A549 (cell line): ENCODE data around the gene SLC12A9. TPM values are rescaled to one million over a fixed set of nuclear protein-coding genes. Genes with fewer than 3 reads are reported as not detected.
A peak's percentile ranks its signal among the peaks of the same experiment; 100 is the strongest.

ENCODE experiments used
- ATAC-seq, 2 experiments: fragments of 200-7000 bp in 1 of 2; fragments of >200 bp in 1 of 2; cut with Nextera tagmentation in 1 of 2; cut with Tn5 transposase in 1 of 2; 3 replicates each; pipeline versions ENCODE4 v1.8.0 to v1.9.1; 2018 to 2020; ENCODE audit warnings: mild to moderate bottlenecking in 1 of 2, moderate library complexity in 1 of 2
- CTCF ChIA-PET: fragments of 300-600 bp; sonication (Branson Sonifier 250); formaldehyde crosslinking; extraction: SDS; loops from one replicate; lab custom pipeline; 2021; ENCODE audit warnings: antibody characterized with exemption, inconsistent platforms; lab: Yijun Ruan, JAX
- POLR2A ChIA-PET: fragments of 350-600 bp; formaldehyde crosslinking; extraction: SDS; loops from one replicate; lab custom pipeline; 2021; ENCODE audit warnings: antibody characterized with exemption, inconsistent platforms; lab: Yijun Ruan, JAX
- DNase-seq, 2 experiments: peaks; one replicate each; pipeline versions ENCODE4 v3.0.0 to v3.0.0-alpha.2; 2011 to 2016; ENCODE audit warnings: low read depth in 1 of 2, low spot score in 1 of 2
- FAIRE-seq: peaks from 2 replicates; lab custom pipeline; 2011; peaks lifted over from hg19 to GRCh38; lab: Jason Lieb, UNC
- H3K27ac ChIP-seq, 2 experiments: fragments of >200 bp; sonication (Bioruptor Twin); formaldehyde crosslinking; 3 replicates each; pipeline ENCODE4 v1.5.1; 2016 to 2017
- H3K4me1 ChIP-seq: fragments of >200 bp; sonication (Bioruptor Twin); formaldehyde crosslinking; 3 replicates; pipeline ENCODE4 v1.6.1; 2016
- H3K4me2 ChIP-seq: fragments of >200 bp; sonication (Bioruptor Twin); formaldehyde crosslinking; 3 replicates; pipeline ENCODE4 v1.6.1; 2016
- H3K4me3 ChIP-seq: fragments of >200 bp; sonication (Bioruptor Twin); formaldehyde crosslinking; 3 replicates; pipeline ENCODE4 v1.5.1; 2016
- H3K9me3 ChIP-seq: fragments of >200 bp; sonication (Bioruptor Twin); formaldehyde crosslinking; 3 replicates; pipeline ENCODE4 v1.6.1; 2016
- CBX8 ChIP-seq: fragments of 200-600 bp; sonication (generic); IDR thresholded peaks from 2 replicates; pipeline ENCODE4 v1.6.1; 2016
- CHD2 ChIP-seq: fragments of 150-350 bp; IDR thresholded peaks from 2 replicates; pipeline ENCODE4 v1.6.1; 2014; ENCODE audit warnings: low read length; ENCODE audit not compliant: partially characterized antibody
- EHMT2 ChIP-seq: fragments of 200-600 bp; sonication (generic); IDR thresholded peaks from 2 replicates; pipeline ENCODE4 v1.6.1; 2016; ENCODE audit warnings: antibody characterized with exemption, low read depth, mild to moderate bottlenecking, moderate library complexity
- ESRRA ChIP-seq: fragments of 150-350 bp; IDR thresholded peaks from 2 replicates; pipeline ENCODE4 v1.6.1; 2014; ENCODE audit warnings: mild to moderate bottlenecking, low read length, borderline replicate concordance
- FOSB ChIP-seq: fragments of 250-450 bp; sonication (Bioruptor Pico); IDR thresholded peaks from 2 replicates; pipeline ENCODE4 v1.5.0; 2020; ENCODE audit warnings: mild to moderate bottlenecking, moderate library complexity
- GATA3 ChIP-seq: IDR thresholded peaks from 2 replicates; pipeline ENCODE4 v1.6.1; 2012; ENCODE audit warnings: borderline replicate concordance
- HEYL ChIP-seq: fragments of 250-450 bp; sonication (Bioruptor Pico); IDR thresholded peaks from 2 replicates; pipeline ENCODE4 v1.8.0; 2021; ENCODE audit warnings: mild to moderate bottlenecking, moderate library complexity
- HOXA7 ChIP-seq: fragments of 250-450 bp; sonication (Bioruptor Pico); IDR thresholded peaks from 2 replicates; pipeline ENCODE4 v1.5.0; 2020; ENCODE audit warnings: mild to moderate bottlenecking, moderate library complexity
- HOXB5 ChIP-seq: fragments of 250-450 bp; sonication (Bioruptor Pico); IDR thresholded peaks from 2 replicates; pipeline ENCODE4 v1.5.0; 2020; ENCODE audit warnings: mild to moderate bottlenecking, moderate library complexity
- JUN ChIP-seq, 2 experiments: fragments of >200 bp; sonication (Bioruptor Twin); formaldehyde crosslinking; IDR thresholded peaks; 2 replicates in 1 of 2; 3 replicates in 1 of 2; pipeline ENCODE4 v1.6.1; 2016 to 2017
- JUNB ChIP-seq: fragments of >200 bp; sonication (Bioruptor Twin); formaldehyde crosslinking; IDR thresholded peaks from 2 replicates; pipeline ENCODE4 v1.6.1; 2016
- KDM1A ChIP-seq: fragments of 200-600 bp; sonication (generic); IDR thresholded peaks from 2 replicates; pipeline ENCODE4 v1.6.1; 2016; ENCODE audit warnings: low read depth, mild to moderate bottlenecking
- KDM5A ChIP-seq: fragments of 200-600 bp; sonication (generic); IDR thresholded peaks from 2 replicates; pipeline ENCODE4 v1.6.1; 2016; ENCODE audit warnings: antibody characterized with exemption, mild to moderate bottlenecking
- MAZ ChIP-seq: fragments of 150-350 bp; IDR thresholded peaks from 2 replicates; pipeline ENCODE4 v1.6.1; 2014; ENCODE audit warnings: antibody characterized with exemption, low read depth, low read length, borderline replicate concordance
- NR3C1 ChIP-seq: fragments of >200 bp; sonication (Bioruptor Twin); formaldehyde crosslinking; IDR thresholded peaks from 3 replicates; pipeline ENCODE4 v1.6.1; 2017
- PBX3 ChIP-seq: IDR thresholded peaks from 2 replicates; pipeline ENCODE4 v1.6.1; 2012
- PHF8 ChIP-seq: fragments of 200-600 bp; sonication (generic); IDR thresholded peaks from 2 replicates; pipeline ENCODE4 v1.6.1; 2016; ENCODE audit warnings: low read depth, mild to moderate bottlenecking, antibody characterized with exemption, moderate library complexity, borderline replicate concordance
- POLR2A ChIP-seq: IDR thresholded peaks from 2 replicates; pipeline ENCODE4 v1.6.1; 2012; ENCODE audit warnings: mild to moderate bottlenecking, low read length
- RAD21 ChIP-seq, 2 experiments: fragments of >200 bp in 1 of 2; sonication (Bioruptor Twin) in 1 of 2; formaldehyde crosslinking in 1 of 2; IDR thresholded peaks in 1 of 2; conservative IDR thresholded peaks in 1 of 2; 2 replicates in 1 of 2; 3 replicates in 1 of 2; pipeline ENCODE4 v1.6.1; 2012 to 2018; ENCODE audit warnings: inconsistent platforms in 1 of 2
- SMC3 ChIP-seq: fragments of >200 bp; sonication (Bioruptor Twin); formaldehyde crosslinking; IDR thresholded peaks from 3 replicates; pipeline ENCODE4 v1.6.1; 2018; ENCODE audit warnings: inconsistent platforms
- SREBF2 ChIP-seq: fragments of 450-650 bp; IDR thresholded peaks from 2 replicates; pipeline ENCODE4 v1.6.1; 2014; ENCODE audit warnings: mild to moderate bottlenecking, moderate library complexity
- TP53 ChIP-seq: fragments of 250-450 bp; sonication (Bioruptor Pico); IDR thresholded peaks from 2 replicates; pipeline ENCODE4 v1.5.0; 2021; ENCODE audit warnings: mild to moderate bottlenecking, moderate library complexity
- WGBS: methylation state at CpG from one replicate; pipeline ENCODE4 v1.1.6; 2017; ENCODE audit errors: missing lambda C conversion rate; 5-methylcytosine and 5-hydroxymethylcytosine counted together
- polyA plus RNA-seq, 4 experiments: library from polyadenylated mRNA; depleted of rRNA in 3 of 4; stranded (reverse); fragments of >200 nt; fragmentation: RNase III in 1 of 4; extraction: RNeasy Plus Mini Kit Qiagen cat#74134 plus additional on column Dnase treatment in 1 of 4; gene quantifications; 2 replicates in 3 of 4; 3 replicates in 1 of 4; pipeline ENCODE4 v1.2.3, GENCODE V29; 2011 to 2017
- TF ChIP-seq, protein P1 (sequence below): fragments of >200 bp; sonication (Bioruptor Twin); formaldehyde crosslinking; IDR thresholded peaks from 3 replicates; pipeline ENCODE4 v1.6.1; 2016
- TF ChIP-seq, protein P2 (sequence below): IDR thresholded peaks from 2 replicates; pipeline ENCODE4 v1.6.1; 2012
- TF ChIP-seq, protein P3 (sequence below): fragments of 250-450 bp; sonication (Bioruptor Pico); IDR thresholded peaks from 2 replicates; pipeline ENCODE4 v1.5.0; 2020; ENCODE audit warnings: low read depth, mild to moderate bottlenecking, moderate library complexity
- TF ChIP-seq, protein P4 (sequence below): fragments of 250-450 bp; sonication (Bioruptor Pico); IDR thresholded peaks from 2 replicates; pipeline ENCODE4 v1.5.0; 2021; ENCODE audit warnings: mild to moderate bottlenecking, moderate library complexity, borderline replicate concordance

Gene SLC12A9
- polyA plus RNA-seq, 2 of the 4 experiments (the other 2 are of a cell fraction) = 6.2 to 13.4 TPM

DNA sequence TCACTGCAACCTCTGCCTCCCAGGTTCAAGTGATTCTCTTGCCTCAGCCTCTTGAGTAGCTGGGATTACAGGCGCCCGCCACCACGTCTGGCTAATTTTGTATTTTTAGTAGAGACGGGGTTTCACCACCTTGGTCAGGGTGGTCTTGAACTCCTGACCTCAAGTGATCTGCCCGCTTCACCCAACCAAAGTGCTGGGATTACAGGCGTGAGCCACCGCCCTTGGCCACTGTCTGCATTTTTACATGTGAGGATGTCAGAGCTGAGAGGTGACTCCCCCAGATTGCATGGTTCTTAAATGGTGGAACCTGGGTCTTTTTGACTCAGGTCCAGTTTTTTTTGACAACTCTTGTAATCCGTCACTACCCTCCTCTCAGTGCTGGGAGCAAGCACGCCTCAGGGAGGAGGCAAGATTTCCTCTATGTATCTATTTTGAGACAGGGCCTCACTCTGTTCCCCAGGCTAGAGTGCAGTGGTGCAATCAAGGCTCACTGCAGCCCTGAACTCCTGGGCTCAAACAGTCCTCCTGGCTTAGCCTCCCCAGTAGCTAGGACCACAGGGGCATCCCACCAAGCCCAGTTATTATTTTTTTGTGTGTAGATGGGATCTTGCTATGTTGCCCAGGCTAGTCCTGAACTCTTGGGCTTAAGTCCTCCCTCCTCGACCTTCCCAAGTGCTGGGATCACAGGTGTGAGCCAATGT is 21.2 kb downstream of the SLC12A9 start:
- no peak for FAIRE-seq
- ATAC-seq = no peak
- ChIA-PET CTCF (interaction anchor here (0.8 to 2.6 kb wide), 3 partner anchors 21 to 154 kb away, joined by 4 to 13 read pairs (median 4); partner anchors contain the start of gene SLC12A9), POLR2A (no interaction called here)
- H3K4me1 ChIP-seq = peaks cover 10% of the 10 kb centered on the region
- peak overlapping the region; percentile 95 to 96 for H3K27ac ChIP-seq
- DNase-seq = no peak
- H3K4me2 ChIP-seq = peak overlapping the region; percentile 80
- no peaks in the 10 kb centered on the region for H3K9me3 ChIP-seq
- 86% methylated on average over 10 of the region's 10 CpGs for WGBS
- H3K4me3 ChIP-seq = peak overlapping the region; percentile 98
- TF ChIP-seq MAZ (no peak), HOXB5 (CRISPR knock-in tag) (no peak), CBX8 (no peak), KDM1A (no peak), POLR2A (no peak), HOXA7 (CRISPR knock-in tag) (no peak), FOSB (CRISPR knock-in tag) (no peak), CHD2 (no peak), SMC3 (no peak)
- TF ChIP-seq, protein P1, sequence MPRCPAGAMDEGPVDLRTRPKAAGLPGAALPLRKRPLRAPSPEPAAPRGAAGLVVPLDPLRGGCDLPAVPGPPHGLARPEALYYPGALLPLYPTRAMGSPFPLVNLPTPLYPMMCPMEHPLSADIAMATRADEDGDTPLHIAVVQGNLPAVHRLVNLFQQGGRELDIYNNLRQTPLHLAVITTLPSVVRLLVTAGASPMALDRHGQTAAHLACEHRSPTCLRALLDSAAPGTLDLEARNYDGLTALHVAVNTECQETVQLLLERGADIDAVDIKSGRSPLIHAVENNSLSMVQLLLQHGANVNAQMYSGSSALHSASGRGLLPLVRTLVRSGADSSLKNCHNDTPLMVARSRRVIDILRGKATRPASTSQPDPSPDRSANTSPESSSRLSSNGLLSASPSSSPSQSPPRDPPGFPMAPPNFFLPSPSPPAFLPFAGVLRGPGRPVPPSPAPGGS = no peak
- TF ChIP-seq, protein P2, sequence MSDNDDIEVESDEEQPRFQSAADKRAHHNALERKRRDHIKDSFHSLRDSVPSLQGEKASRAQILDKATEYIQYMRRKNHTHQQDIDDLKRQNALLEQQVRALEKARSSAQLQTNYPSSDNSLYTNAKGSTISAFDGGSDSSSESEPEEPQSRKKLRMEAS = no peak

DNA sequence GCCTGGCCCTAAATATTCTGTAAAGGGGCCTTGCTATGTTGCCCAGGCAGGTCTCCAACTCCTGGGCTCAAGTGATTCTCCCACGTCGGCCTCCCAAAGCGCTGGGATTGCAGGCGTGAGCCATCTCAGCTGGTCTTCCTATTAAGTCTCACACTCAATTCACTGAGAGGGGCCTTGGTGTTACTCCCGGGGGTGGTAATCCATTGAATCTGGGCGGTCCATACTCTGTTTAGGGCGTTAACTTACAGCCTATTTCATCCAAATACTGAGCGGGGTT is 21.7 kb downstream of the SLC12A9 start:
- no peak for TF ChIP-seq JUNB
- TF ChIP-seq KDM5A = 0 out of 2 replicates have a peak, but pooled peaks have one; percentile 29
- TF ChIP-seq PHF8 = no peak
- no peaks in the 10 kb centered on the region for H3K9me3 ChIP-seq
- WGBS = 48% methylated on average over 8 of the region's 8 CpGs
- FAIRE-seq (no peak), DNase-seq (no peak), ATAC-seq (peak; percentile 4 to 13; a peak in 3 of 6 replicates)
- ChIA-PET POLR2A (no interaction called here), CTCF (interaction anchor here (1.1 to 2.6 kb wide), 2 partner anchors 22 to 155 kb away, joined by 4 to 13 read pairs; partner anchors contain the start of gene SLC12A9)
- peak overlapping the region; percentile 80 for H3K4me2 ChIP-seq
- peak overlapping the region; percentile 98 for H3K4me3 ChIP-seq
- H3K4me1 ChIP-seq = peaks cover 9% of the 10 kb centered on the region
- H3K27ac ChIP-seq = peak overlapping the region; percentile 95 to 96

DNA sequence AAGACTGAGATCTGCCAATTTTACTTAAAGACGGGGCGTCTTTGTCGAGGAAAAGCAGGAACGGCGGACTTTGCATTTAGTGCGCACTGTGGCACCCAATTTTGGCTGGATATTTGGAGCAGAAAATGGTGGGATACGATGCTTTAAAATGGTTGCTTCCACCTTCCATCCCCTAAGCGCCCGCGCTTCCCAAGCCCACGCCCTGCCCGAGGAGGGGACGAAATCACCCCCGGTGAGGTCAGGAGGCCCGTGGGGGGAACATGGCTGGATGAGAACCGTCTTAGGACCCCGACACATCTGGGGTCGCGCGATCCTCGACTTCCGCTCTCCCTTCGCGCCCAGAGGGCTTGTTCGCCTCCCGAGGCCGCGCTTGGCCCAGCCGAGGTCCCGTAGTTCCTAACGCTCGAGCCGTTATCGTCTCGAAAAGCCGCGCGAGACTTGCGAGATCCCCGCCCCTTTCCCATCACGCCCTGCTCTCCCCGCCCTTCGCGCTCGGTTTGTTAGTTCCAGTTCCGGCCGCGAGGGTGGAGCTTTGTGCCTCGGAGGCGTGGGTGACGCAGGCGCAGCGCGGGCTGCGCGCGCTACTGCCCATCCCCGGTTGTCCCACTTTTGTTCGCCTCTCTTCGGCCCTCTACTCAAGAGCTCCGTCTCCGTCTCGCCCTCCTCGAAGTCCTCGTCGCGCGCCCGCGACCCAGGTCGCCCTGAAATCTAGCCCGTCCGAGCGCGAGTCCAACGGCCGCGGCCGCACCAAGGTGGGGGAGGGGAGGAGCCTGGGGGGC is 22.3 kb downstream of the SLC12A9 start, which contains the start of gene SRRT:
SRRT (plus strand) TSS at position 527 of the 779 bp plus-strand sequence. CDS start 488 bp downstream, outside the sequence.
- CTCF ChIA-PET = interaction anchor here (0.8 to 2.6 kb wide), 8 partner anchors 11 to 269 kb away, joined by 3 to 13 read pairs (median 5); partner anchors contain the start of gene SLC12A9
- peak; percentile 95 to 99 for DNase-seq
- H3K4me1 ChIP-seq = peaks cover 9% of the 10 kb centered on the region
- POLR2A ChIA-PET = interaction anchor here (0.5 to 2.3 kb wide), 29 partner anchors 8 to 466 kb away, joined by 3 to 106 read pairs (median 4); partner anchors contain the start of genes EPHB4, MEPCE, POP7 and SERPINE1
- 2% methylated on average over 32 of the region's 79 CpGs for WGBS
- no peaks in the 10 kb centered on the region for H3K9me3 ChIP-seq
- peak within 1 kb of the TSS; percentile 98 for H3K4me3 ChIP-seq
- H3K4me2 ChIP-seq = peak within 1 kb of the TSS; percentile 90
- FAIRE-seq = no peak
- H3K27ac ChIP-seq = peak within 1 kb of the TSS; percentile 95 to 96
- peak; percentile 92 to 97 for ATAC-seq
- peak; percentile 73 to 96 for TF ChIP-seq JUN (IDR thresholded peaks at IDR 0.05)
- TF ChIP-seq KDM5A = peak; percentile 27; the same call in 1 of the 2 replicates
- TF ChIP-seq PBX3 = 0 out of 2 replicates have a peak, but pooled peaks have one; percentile 34
- no peak for TF ChIP-seq RAD21 (conservative IDR thresholded peaks at IDR 0.05 in 1 of 2, IDR thresholded peaks at IDR 0.05 in 1 of 2)
- TF ChIP-seq SMC3 = no peak
- peak; percentile 82 for TF ChIP-seq POLR2A
- TF ChIP-seq KDM1A = no peak
- no peak for TF ChIP-seq SREBF2
- peak; percentile 73; the same call in 1 of the 2 replicates for TF ChIP-seq GATA3
- TF ChIP-seq, protein P3, sequence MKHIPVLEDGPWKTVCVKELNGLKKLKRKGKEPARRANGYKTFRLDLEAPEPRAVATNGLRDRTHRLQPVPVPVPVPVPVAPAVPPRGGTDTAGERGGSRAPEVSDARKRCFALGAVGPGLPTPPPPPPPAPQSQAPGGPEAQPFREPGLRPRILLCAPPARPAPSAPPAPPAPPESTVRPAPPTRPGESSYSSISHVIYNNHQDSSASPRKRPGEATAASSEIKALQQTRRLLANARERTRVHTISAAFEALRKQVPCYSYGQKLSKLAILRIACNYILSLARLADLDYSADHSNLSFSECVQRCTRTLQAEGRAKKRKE (CRISPR knock-in tag) = peak; percentile 72; the same call in 1 of the 2 replicates
- TF ChIP-seq FOSB (CRISPR knock-in tag) = no peak; the same call in 1 of the 2 replicates
- no peak for TF ChIP-seq ESRRA
- TF ChIP-seq, protein P4, sequence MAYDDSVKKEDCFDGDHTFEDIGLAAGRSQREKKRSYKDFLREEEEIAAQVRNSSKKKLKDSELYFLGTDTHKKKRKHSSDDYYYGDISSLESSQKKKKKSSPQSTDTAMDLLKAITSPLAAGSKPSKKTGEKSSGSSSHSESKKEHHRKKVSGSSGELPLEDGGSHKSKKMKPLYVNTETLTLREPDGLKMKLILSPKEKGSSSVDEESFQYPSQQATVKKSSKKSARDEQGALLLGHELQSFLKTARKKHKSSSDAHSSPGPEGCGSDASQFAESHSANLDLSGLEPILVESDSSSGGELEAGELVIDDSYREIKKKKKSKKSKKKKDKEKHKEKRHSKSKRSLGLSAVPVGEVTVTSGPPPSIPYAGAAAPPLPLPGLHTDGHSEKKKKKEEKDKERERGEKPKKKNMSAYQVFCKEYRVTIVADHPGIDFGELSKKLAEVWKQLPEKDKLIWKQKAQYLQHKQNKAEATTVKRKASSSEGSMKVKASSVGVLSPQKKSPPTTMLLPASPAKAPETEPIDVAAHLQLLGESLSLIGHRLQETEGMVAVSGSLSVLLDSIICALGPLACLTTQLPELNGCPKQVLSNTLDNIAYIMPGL (CRISPR knock-in tag) = peak; percentile 60; the same call in 1 of the 2 replicates
- TF ChIP-seq CBX8 = no peak
- peak; percentile 90 for TF ChIP-seq CHD2
- no peak for TF ChIP-seq NR3C1
- no peak for TF ChIP-seq HEYL (CRISPR knock-in tag)
- peak; percentile 89 for TF ChIP-seq TP53 (CRISPR knock-in tag)
- TF ChIP-seq JUNB = no peak
- no peak for TF ChIP-seq EHMT2
